Tibial nerve (tissue), 4 donors: ENCODE results near the gene RTKN. TPM values are rescaled to one million over a fixed set of nuclear protein-coding genes. Genes with fewer than 3 reads are reported as not detected.

ENCODE experiments used
- DNase-seq, 2 donors: peaks; one replicate each; pipeline ENCODE4 v3.0.0-alpha.2; 2019; ENCODE audit warnings: low spot score in 2 of 2
- H3K27ac ChIP-seq, 4 donors: fragments of 200-600 bp; sonication (generic) in 3 of 4; one replicate each; pipeline ENCODE4 v1.5.1; 2017 to 2019; ENCODE audit warnings: mild to moderate bottlenecking in 1 of 4
- H3K27me3 ChIP-seq, 2 donors: fragments of 200-600 bp; sonication (generic) in 1 of 2; one replicate each; pipeline versions ENCODE4 v1.5.1 to v1.6.0; 2017 to 2019
- H3K36me3 ChIP-seq, 3 donors: fragments of 200-600 bp; sonication (generic); one replicate each; pipeline ENCODE4 v1.5.1; 2018 to 2019
- H3K4me1 ChIP-seq, 4 donors: fragments of 200-600 bp; sonication (generic) in 3 of 4; one replicate each; pipeline ENCODE4 v1.5.1; 2017 to 2019
- H3K4me3 ChIP-seq, 4 donors: fragments of 200-600 bp; sonication (generic) in 3 of 4; one replicate each; pipeline ENCODE4 v1.5.1; 2017 to 2019; ENCODE audit warnings: mild to moderate bottlenecking in 1 of 4, moderate library complexity in 1 of 4
- H3K9me3 ChIP-seq, 4 donors: fragments of 200-600 bp; sonication (generic) in 3 of 4; one replicate each; pipeline ENCODE4 v1.5.1; 2017 to 2019
- EP300 ChIP-seq, 2 donors: sonication (generic); formaldehyde crosslinking; IDR thresholded peaks; one replicate each; pipeline ENCODE4 v1.6.1; 2017; ENCODE audit warnings: antibody characterized with exemption in 2 of 2, mild to moderate bottlenecking in 1 of 2
- POLR2A ChIP-seq, 2 donors: fragments of 450-650 bp; IDR thresholded peaks; one replicate each; pipeline ENCODE4 v1.6.1; 2017; ENCODE audit warnings: antibody characterized with exemption in 2 of 2, mild to moderate bottlenecking in 2 of 2, moderate library complexity in 2 of 2
- WGBS, 2 donors: methylation state at CpG; one replicate each; pipeline ENCODE4 v1.1.5; 2018; 5-methylcytosine and 5-hydroxymethylcytosine counted together
- total RNA-seq, 4 donors: library from RNA; depleted of rRNA; stranded (reverse); fragments of >200 nt; gene quantifications; one replicate each; pipeline ENCODE4 v1.1.0, GENCODE V29; 2016
- TF ChIP-seq, protein P1 (sequence below), 5 experiments: fragments of 200-600 bp in 3 of 5; fragments of 450-650 bp in 2 of 5; sonication (generic) in 3 of 5; IDR thresholded peaks; one replicate each; pipeline ENCODE4 v1.5.1; 2016 to 2019; ENCODE audit warnings: antibody characterized with exemption in 5 of 5, mild to moderate bottlenecking in 3 of 5, moderate library complexity in 2 of 5

RTKN gene
- total RNA-seq, 4 donors from 2014 or later = 83.4 to 93.1 (median 87.1) TPM

DNA sequence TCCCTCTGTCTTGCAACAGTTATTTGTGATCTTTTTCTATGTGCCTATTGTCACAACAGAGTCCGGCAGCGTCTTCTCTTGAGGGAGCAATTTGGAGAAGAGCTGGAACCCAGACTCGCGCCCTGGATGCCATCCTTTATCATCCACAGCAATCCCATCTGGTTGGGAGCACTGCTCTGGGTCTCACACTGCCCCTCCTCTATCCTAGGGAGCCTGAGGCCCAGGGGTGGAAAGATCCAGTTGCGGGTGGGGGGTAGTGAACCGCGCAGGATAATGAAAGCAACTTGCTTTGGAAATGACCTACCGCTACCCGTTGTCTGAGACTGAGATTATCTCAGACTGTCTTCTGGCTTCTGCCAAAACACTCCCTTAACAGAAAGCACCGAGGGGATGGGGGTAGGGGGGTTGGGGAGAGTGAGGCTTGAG lies 17.2 kb upstream of the RTKN start:
- 1% methylated on average over 10 of the region's 10 CpGs for WGBS, 2 donors
- Histone ChIP-seq H3K9me3 (no peaks in the 10 kb centered on the region), H3K27ac (peak overlapping the region in 3 of 4 donors; percentile 85 to 96 (median 87)), H3K36me3 (peaks cover 0 to 33% (median 0%) of the 10 kb centered on the region in 3 donors), H3K27me3 (no peaks in the 10 kb centered on the region), H3K4me1 (peaks cover 0 to 52% (median 29%) of the 10 kb centered on the region in 4 donors), H3K4me3 (peak overlapping the region; percentile 68 to 70 (median 69))
- DNase-seq = no peak
- TF ChIP-seq, protein P1, sequence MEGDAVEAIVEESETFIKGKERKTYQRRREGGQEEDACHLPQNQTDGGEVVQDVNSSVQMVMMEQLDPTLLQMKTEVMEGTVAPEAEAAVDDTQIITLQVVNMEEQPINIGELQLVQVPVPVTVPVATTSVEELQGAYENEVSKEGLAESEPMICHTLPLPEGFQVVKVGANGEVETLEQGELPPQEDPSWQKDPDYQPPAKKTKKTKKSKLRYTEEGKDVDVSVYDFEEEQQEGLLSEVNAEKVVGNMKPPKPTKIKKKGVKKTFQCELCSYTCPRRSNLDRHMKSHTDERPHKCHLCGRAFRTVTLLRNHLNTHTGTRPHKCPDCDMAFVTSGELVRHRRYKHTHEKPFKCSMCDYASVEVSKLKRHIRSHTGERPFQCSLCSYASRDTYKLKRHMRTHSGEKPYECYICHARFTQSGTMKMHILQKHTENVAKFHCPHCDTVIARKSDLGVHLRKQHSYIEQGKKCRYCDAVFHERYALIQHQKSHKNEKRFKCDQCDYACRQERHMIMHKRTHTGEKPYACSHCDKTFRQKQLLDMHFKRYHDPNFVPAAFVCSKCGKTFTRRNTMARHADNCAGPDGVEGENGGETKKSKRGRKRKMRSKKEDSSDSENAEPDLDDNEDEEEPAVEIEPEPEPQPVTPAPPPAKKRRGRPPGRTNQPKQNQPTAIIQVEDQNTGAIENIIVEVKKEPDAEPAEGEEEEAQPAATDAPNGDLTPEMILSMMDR (IDR thresholded peaks at IDR 0.05) = no peak
- TF ChIP-seq EP300 (IDR thresholded peaks at IDR 0.05) = no peak

DNA sequence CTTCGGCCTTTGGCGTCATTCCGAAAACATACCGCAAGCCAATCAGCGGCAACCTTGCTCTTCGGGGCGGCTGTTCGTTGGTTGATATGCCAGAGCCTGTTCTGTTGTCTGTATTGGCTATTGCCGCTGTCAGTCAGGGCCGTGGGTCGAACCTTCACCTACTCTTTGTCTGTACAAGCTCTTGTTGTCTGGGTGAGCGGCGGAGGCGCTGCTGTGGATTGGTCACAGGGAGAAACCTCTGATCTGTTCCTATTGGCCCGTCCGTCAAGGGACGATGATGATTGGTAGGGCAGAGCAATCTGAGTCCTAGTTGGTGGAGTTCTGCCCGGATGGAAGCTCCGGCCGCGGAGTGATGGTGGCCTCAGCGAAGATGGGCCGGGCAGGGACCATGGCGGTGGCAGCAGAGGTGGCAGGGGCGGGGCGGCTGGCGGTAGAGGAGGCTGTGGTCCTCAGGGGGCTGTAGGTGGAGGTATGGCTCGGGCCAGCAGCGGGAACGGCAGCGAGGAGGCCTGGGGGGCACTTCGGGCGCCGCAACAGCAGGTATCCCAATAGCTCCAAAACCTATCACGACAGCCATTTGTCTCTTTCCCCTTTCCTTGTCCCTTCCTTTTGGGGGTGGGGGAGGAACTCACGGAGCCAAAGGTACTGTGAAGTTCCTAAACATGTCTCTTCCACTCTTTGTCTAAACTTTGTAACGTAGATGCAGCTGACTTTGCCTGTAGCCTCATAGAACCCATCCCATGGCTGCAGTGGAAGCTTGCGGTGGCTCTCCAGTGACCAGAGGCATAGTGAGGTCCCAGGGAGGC lies 16.6 kb upstream of the RTKN start, which contains the start of gene WBP1:
Gene WBP1 (plus strand): TSS at position 307 of the 806 bp plus-strand sequence. CDS start 165 bp downstream, at position 472.
- Histone ChIP-seq H3K4me1 (peaks cover 0 to 45% (median 27%) of the 10 kb centered on the region in 4 donors), H3K27me3 (no peaks in the 10 kb centered on the region), H3K27ac (peak within 1 kb of the TSS; percentile 59 to 97 (median 96)), H3K9me3 (no peaks in the 10 kb centered on the region), H3K36me3 (peaks cover 0 to 32% (median 0%) of the 10 kb centered on the region in 3 donors), H3K4me3 (peak within 1 kb of the TSS; percentile 68 to 70 (median 69))
- peak; percentile 99 to 100 for DNase-seq
- WGBS, 2 donors = 0 to 1% methylated on average over 13 to 32 of the region's 38 CpGs
- peak; percentile 52 to 73 for TF ChIP-seq EP300 (IDR thresholded peaks at IDR 0.05)
- TF ChIP-seq, protein P1 (IDR thresholded peaks at IDR 0.05) = peak in 2 of 5 experiments; percentile 58 to 67
- TF ChIP-seq POLR2A (IDR thresholded peaks at IDR 0.05) = peak; percentile 26 to 58

DNA sequence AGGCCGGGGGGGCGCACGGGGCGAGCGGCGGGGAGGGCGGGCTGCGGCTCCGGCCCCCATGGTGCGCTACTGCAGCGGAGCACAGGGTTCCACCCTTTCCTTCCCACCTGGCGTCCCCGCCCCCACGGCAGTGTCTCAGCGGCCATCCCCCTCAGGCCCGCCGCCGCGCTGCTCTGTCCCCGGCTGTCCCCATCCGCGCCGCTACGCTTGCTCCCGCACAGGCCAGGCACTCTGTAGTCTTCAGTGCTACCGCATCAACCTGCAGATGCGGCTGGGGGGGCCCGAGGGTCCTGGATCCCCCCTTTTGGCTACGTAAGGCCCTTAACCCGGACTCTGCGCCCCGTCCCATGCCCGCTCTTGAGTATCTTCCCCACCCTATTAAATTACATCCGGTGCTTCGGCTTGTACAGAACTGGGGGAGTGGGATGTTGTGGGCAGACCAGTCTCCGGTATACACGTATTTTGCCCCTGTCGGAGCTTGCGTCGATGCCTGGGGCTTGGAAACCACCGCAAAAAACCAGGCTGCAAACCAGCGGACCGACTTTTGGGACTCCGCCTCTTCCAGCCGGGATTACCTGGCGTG lies 15.9 kb upstream of the RTKN start:
- WGBS, 2 donors = 1% methylated on average over 38 to 42 of the region's 46 CpGs
- H3K4me3 ChIP-seq = peak overlapping the region; percentile 35 to 70 (median 58)
- peak in 1 of 2 donors; percentile 38 for DNase-seq
- peak overlapping the region; percentile 59 to 97 (median 96) for H3K27ac ChIP-seq
- TF ChIP-seq POLR2A (IDR thresholded peaks at IDR 0.05) (peak; percentile 63 to 79), EP300 (IDR thresholded peaks at IDR 0.05) (peak in 1 of 2 donors; percentile 94)
- TF ChIP-seq, protein P1 (IDR thresholded peaks at IDR 0.05) = no peak
- H3K27me3 ChIP-seq = no peaks in the 10 kb centered on the region
- peaks cover 0 to 25% (median 0%) of the 10 kb centered on the region in 3 donors for H3K36me3 ChIP-seq
- H3K4me1 ChIP-seq = peaks cover 0 to 44% (median 27%) of the 10 kb centered on the region in 4 donors
- H3K9me3 ChIP-seq = no peaks in the 10 kb centered on the region

DNA sequence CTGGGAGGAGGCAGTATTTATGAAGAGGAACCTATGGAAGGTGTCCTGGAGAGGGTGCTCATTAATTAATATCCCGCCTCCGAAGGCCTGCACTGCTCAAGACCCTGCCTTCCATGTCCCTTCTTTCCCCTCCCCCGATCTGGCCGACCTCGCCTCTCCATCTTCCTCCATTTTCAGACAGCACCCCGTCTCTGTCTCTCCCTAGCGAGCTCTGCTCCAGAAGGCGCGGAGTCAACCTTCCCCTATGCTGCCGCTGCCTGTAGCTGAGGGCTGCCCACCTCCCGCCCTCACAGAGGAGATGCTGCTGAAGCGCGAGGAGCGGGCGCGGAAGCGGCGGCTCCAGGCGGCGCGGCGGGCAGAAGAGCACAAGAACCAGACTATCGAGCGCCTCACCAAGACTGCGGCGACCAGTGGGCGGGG lies 15.4 kb upstream of the RTKN start:
- peak overlapping the region; percentile 59 to 97 (median 96) for H3K27ac ChIP-seq
- no peaks in the 10 kb centered on the region for H3K27me3 ChIP-seq
- DNase-seq = no peak
- 1 to 2% methylated on average over 25 to 26 of the region's 27 CpGs for WGBS, 2 donors
- peaks cover 0 to 20% (median 0%) of the 10 kb centered on the region in 3 donors for H3K36me3 ChIP-seq
- H3K4me3 ChIP-seq = peak overlapping the region; percentile 35 to 70 (median 58)
- H3K9me3 ChIP-seq = no peaks in the 10 kb centered on the region
- peaks cover 0 to 44% (median 27%) of the 10 kb centered on the region in 4 donors for H3K4me1 ChIP-seq
- no peak for TF ChIP-seq POLR2A (IDR thresholded peaks at IDR 0.05)
- no peak for TF ChIP-seq EP300 (IDR thresholded peaks at IDR 0.05)
- TF ChIP-seq, protein P1 (IDR thresholded peaks at IDR 0.05) = no peak
